DND-41 (cell line): ENCODE results near the gene DLGAP4.

Source experiments
- CTCF ChIP-seq: IDR thresholded peaks from 2 replicates; pipeline ENCODE4 v1.5.1; 2012; ENCODE audit warnings: borderline replicate concordance, low read length, moderate library complexity, mild to moderate bottlenecking; ENCODE audit not compliant: poor library complexity, severe bottlenecking; ENCODE audit errors: extremely low read depth
- EZH2 ChIP-seq: IDR thresholded peaks from 3 replicates; pipeline ENCODE4 v1.6.1; 2012; ENCODE audit warnings: borderline replicate concordance, low read depth, mild to moderate bottlenecking, moderate library complexity, low read length, inconsistent platforms; ENCODE audit not compliant: severe bottlenecking

GRCh38 chr20:36447101-36447500, 141.0 kb downstream of the DLGAP4 start:
- no peak for TF ChIP-seq EZH2
- TF ChIP-seq CTCF, result no peak
